HepG2 (cell line): ENCODE measurements around the gene MAP1B. TPM values are rescaled to one million over a fixed set of nuclear protein-coding genes. Genes with fewer than 3 reads are reported as not detected.

Experiments used
- ARNTL ChIP-seq: sonication (generic); formaldehyde crosslinking; IDR thresholded peaks from 2 replicates; pipeline ENCODE4 v1.4.0; 2020; ENCODE audit warnings: mild to moderate bottlenecking, missing genetic modification reagents
- CSRNP2 ChIP-seq: sonication (generic); formaldehyde crosslinking; conservative IDR thresholded peaks from 2 replicates; pipeline ENCODE4 v1.8.0; 2022; ENCODE audit warnings: low read depth, missing genetic modification reagents
- ETS1 ChIP-seq: sonication (generic); formaldehyde crosslinking; IDR thresholded peaks from 2 replicates; pipeline ENCODE4 v1.4.0; 2020; ENCODE audit warnings: missing genetic modification reagents
- GATAD1 ChIP-seq: IDR thresholded peaks from 2 replicates; pipeline ENCODE4 v1.6.1; 2016; ENCODE audit warnings: missing genetic modification reagents, missing compliant biosample characterization
- KAT8 ChIP-seq: IDR thresholded peaks from 2 replicates; pipeline ENCODE4 v1.6.1; 2016; ENCODE audit warnings: missing genetic modification reagents, missing compliant biosample characterization
- KLF13 ChIP-seq: sonication (generic); formaldehyde crosslinking; IDR thresholded peaks from 2 replicates; pipeline ENCODE4 v1.4.0; 2020; ENCODE audit warnings: mild to moderate bottlenecking, missing genetic modification reagents
- PAXIP1 ChIP-seq: sonication (generic); formaldehyde crosslinking; conservative IDR thresholded peaks from 2 replicates; pipeline ENCODE4 v1.4.0; 2020; ENCODE audit warnings: mild to moderate bottlenecking, missing genetic modification reagents, moderate library complexity
- PHF5A ChIP-seq: IDR thresholded peaks from one replicate; pipeline ENCODE4 v1.6.1; 2018; ENCODE audit warnings: low read depth, missing genetic modification reagents; ENCODE audit not compliant: unreplicated experiment
- THYN1 ChIP-seq: sonication (generic); formaldehyde crosslinking; IDR thresholded peaks from 2 replicates; pipeline ENCODE4 v1.8.1; 2023; ENCODE audit warnings: low read depth, mild to moderate bottlenecking, moderate library complexity, missing genetic modification reagents, borderline replicate concordance
- TOPORS ChIP-seq: sonication (generic); formaldehyde crosslinking; IDR thresholded peaks from 2 replicates; pipeline ENCODE4 v1.8.0; 2023; ENCODE audit warnings: mild to moderate bottlenecking, missing genetic modification reagents
- ZKSCAN8 ChIP-seq: IDR thresholded peaks from 2 replicates; pipeline ENCODE4 v1.6.1; 2016; ENCODE audit warnings: borderline replicate concordance, missing genetic modification reagents, missing compliant biosample characterization
- ZNF142 ChIP-seq: sonication (generic); formaldehyde crosslinking; IDR thresholded peaks from 2 replicates; pipeline ENCODE4 v1.4.0; 2020; ENCODE audit warnings: missing genetic modification reagents
- ZNF160 ChIP-seq: sonication (generic); formaldehyde crosslinking; IDR thresholded peaks from 2 replicates; pipeline ENCODE4 v1.8.0; 2022; ENCODE audit warnings: mild to moderate bottlenecking, inconsistent platforms, missing genetic modification reagents
- ZNF3 ChIP-seq: IDR thresholded peaks from 2 replicates; pipeline ENCODE4 v1.7.0; 2017; ENCODE audit warnings: inconsistent platforms
- ZNF710 ChIP-seq: sonication (generic); formaldehyde crosslinking; IDR thresholded peaks from 2 replicates; pipeline ENCODE4 v1.5.0; 2020; ENCODE audit warnings: mild to moderate bottlenecking, missing genetic modification reagents, borderline replicate concordance
- polyA plus RNA-seq, 8 experiments: library from polyadenylated mRNA; depleted of rRNA in 3 of 8; stranded (reverse) in 7 of 8; unstranded in 1 of 8; fragments of >200 nt; fragmentation: Illumina TruSeq in 4 of 8; extraction: Trizol in 4 of 8; gene quantifications; 2 replicates each; pipeline versions ENCODE4 v1.2.1 to v1.2.3, GENCODE V29; 2011 to 2016; ENCODE audit warnings: low read depth in 4 of 8, missing spikeins in 1 of 8, mixed read lengths in 1 of 8; ENCODE audit not compliant: insufficient read depth in 1 of 8
- total RNA-seq, 5 experiments: library from RNA; depleted of rRNA; stranded (reverse); fragments of >200 nt; fragmentation: Illumina TruSeq; extraction: Trizol; gene quantifications; 2 replicates each; pipeline ENCODE4 v1.2.3, GENCODE V29; 2016; ENCODE audit warnings: low read depth in 1 of 5

The MAP1B gene
- total and polyA plus RNA-seq, 2 of the 13 experiments (the other 11 are each of a cell fraction or from before 2014, with no cell fraction given), result 3.3 to 6.2 TPM

- TF ChIP-seq CSRNP2 (CRISPR knock-in tag), result no peak
- peak; percentile 96 for TF ChIP-seq ZNF710 (CRISPR knock-in tag)
- TF ChIP-seq ZNF142 (CRISPR knock-in tag), result no peak
- no peak for TF ChIP-seq PHF5A (CRISPR knock-in tag)
- TF ChIP-seq GATAD1 (CRISPR knock-in tag), result peak; percentile 23; the same call in 1 of the 2 replicates
- TF ChIP-seq ZKSCAN8, result peak; percentile 58; the same call in 1 of the 2 replicates
- peak; percentile 94 for TF ChIP-seq ZNF3 (CRISPR knock-in tag)
- TF ChIP-seq TOPORS (CRISPR knock-in tag), result no peak
- no peak for TF ChIP-seq KAT8 (CRISPR knock-in tag)
- no peak for TF ChIP-seq THYN1
- TF ChIP-seq KLF13 (CRISPR knock-in tag), result no peak
- peak; percentile 63; the same call in 1 of the 2 replicates for TF ChIP-seq ARNTL
- TF ChIP-seq ZNF160 (CRISPR knock-in tag), result no peak
- no peak for TF ChIP-seq ETS1 (CRISPR knock-in tag)
- TF ChIP-seq PAXIP1 (CRISPR knock-in tag), result peak; percentile 69
Measured at GRCh38 chr5:72241346-72242003, 134.2 kb downstream of the MAP1B start (continued).
